Measurements from ENCODE around the gene TLCD3B.

DNA sequence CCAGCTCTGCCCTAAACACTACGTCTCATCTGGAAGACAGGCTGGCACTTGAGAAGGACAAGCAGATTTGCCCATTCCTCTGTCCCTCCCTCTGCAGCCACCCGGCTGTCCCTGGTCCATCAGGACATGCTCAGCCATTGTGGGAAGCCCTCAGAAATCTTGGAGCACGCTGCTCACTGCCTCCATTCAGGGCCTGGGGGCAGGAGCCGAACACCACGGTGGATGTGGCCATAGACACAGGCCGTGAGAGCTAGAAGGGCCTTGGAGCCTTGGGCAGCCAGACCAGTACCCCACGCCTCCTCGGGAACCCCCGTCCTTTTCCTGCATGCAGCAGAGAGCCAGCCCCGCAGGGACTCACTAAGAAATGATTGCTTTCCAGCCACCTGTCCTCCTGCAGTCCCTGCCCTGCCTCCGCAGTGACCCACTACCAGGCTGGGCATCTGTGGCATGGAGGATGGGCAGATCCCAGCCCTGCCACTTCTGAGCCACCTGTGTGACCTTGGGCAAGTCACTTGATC is 23.6 kb downstream of the TLCD3B start:
- TF ChIP-seq POLR2AphosphoS5 (IDR thresholded peaks at IDR 0.05; ENCODE audit: borderline replicate concordance, low read depth, low read length) (no peak), EZH2 (IDR thresholded peaks at IDR 0.05) (no peak)

Measured in SK-N-MC (cell line).